ENCODE results near the gene KRTAP21-1.

Gene KRTAP21-1

DNA sequence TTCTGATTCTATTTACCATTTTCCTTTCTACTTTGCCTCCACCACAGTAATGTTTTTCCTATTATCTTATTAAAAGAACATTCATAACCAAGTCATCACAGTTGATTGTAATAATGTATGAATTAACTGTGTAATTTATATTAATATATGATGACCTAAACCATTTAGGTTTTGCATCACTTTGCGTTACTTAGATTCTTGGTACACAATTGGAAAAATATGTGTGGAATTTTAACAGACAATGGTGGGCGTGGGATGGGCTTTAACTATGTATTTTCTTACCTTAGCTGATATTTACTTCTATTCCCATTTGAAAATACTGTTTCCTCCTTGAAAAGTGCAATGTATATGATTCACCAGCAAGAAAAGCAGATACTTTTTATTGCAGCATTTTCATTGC lies 40.3 kb downstream of the KRTAP21-1 start:
- TF ChIP-seq, protein P1, sequence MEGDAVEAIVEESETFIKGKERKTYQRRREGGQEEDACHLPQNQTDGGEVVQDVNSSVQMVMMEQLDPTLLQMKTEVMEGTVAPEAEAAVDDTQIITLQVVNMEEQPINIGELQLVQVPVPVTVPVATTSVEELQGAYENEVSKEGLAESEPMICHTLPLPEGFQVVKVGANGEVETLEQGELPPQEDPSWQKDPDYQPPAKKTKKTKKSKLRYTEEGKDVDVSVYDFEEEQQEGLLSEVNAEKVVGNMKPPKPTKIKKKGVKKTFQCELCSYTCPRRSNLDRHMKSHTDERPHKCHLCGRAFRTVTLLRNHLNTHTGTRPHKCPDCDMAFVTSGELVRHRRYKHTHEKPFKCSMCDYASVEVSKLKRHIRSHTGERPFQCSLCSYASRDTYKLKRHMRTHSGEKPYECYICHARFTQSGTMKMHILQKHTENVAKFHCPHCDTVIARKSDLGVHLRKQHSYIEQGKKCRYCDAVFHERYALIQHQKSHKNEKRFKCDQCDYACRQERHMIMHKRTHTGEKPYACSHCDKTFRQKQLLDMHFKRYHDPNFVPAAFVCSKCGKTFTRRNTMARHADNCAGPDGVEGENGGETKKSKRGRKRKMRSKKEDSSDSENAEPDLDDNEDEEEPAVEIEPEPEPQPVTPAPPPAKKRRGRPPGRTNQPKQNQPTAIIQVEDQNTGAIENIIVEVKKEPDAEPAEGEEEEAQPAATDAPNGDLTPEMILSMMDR (IDR thresholded peaks at IDR 0.05; ENCODE audit: low read depth, low read length): no peak
- no peak overlapping the region for H3K4me3 ChIP-seq (ENCODE audit: low read depth, low read length)

DNA sequence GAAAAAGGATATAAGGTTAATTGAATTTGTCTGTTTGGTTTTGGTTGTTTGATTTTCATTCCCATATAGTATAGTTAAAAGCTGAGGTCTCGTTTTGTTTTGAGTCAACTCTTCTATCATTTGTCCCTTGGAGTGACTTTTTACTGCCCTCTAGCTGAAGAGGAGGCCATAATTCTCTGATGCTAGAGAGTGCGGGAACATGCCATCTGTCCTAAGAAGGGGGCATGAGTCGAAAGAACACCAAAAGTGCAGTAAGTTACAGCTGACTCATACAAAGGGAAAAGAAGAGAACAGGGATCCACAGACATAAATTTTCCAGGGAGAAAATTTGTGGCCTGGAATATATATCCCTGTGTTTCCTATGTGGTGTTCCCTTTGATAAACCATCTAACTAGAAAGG lies 40.8 kb downstream of the KRTAP21-1 start:
- TF ChIP-seq, protein P1 (IDR thresholded peaks at IDR 0.05; ENCODE audit: low read depth, low read length): no peak
- no peak overlapping the region for H3K4me3 ChIP-seq (ENCODE audit: low read depth, low read length)

DNA sequence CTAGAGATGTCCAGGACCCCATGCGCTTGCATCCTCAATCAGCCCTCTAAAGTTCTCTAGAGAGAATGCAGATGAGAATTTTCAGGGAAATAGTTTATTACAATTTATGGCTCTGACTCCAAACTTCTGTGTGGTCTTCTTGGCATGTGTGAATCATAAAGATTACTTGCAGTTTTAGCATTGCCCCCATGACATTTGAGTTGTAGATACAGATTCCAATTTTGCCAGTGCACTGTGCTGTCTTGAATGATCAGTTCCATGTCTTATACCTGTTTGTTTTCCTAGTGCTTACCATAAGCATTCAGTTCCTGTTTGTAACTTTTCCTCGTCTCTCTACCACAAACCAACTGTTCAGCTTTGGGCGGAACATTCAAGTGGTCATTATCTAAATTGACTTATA lies 41.5 kb downstream of the KRTAP21-1 start:
- H3K4me3 ChIP-seq (ENCODE audit: low read depth, low read length): no peak overlapping the region
- TF ChIP-seq, protein P1 (IDR thresholded peaks at IDR 0.05; ENCODE audit: low read depth, low read length): no peak

DNA sequence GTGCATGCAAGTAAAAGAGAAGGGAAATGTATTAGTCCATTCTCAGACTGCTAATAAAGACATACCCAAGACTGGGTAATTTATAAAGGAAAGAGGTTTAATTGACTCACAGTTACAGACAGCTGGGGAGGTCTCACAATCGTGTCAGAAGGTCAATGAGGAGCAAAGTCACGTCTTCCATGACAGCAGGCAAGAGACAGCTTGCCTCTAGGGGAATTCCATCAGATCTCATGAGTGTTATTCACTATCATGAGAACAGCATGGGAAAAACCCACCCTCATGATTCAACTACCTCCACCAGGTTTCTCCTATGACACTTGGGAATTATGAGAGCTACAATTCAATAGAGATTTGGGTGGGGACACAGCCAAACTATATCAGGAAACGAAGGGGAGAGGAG lies 44.7 kb downstream of the KRTAP21-1 start:
- TF ChIP-seq, protein P1 (IDR thresholded peaks at IDR 0.05; ENCODE audit: low read depth, low read length): no peak
- no peak overlapping the region for H3K4me3 ChIP-seq (ENCODE audit: low read depth, low read length)

DNA sequence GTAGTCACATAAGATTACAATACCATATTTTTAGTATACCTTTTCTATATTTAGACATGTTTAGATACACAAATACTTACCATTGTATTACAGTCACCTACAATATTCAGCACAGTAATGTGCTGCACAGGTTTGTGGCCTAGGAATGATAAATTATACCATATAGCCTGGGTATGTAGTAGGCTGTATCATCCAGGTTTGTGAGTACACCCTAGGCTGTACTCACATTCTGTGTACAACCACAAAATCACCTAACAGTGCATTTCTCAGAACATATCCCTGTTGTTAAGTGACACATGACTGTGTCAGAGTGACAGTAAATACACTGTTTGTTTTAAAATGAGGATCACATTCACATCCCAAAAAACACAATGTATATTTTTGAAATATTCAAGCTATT lies 47.8 kb downstream of the KRTAP21-1 start:
- TF ChIP-seq, protein P1 (IDR thresholded peaks at IDR 0.05; ENCODE audit: low read depth, low read length): no peak
- H3K4me3 ChIP-seq (ENCODE audit: low read depth, low read length): no peak overlapping the region
